Thyroid gland (tissue), 4 donors: Measurements from ENCODE around the gene DYNLT5. TPM values are rescaled to one million over a fixed set of nuclear protein-coding genes. Genes with fewer than 3 reads are reported as not detected.
"Not testable (repeated sequence)": the region's sequence is repeated elsewhere in the genome, so short reads cannot be mapped to it uniquely, and the experiment has no call there.

Experiments
- DNase-seq, 2 donors: peaks; one replicate each; pipeline ENCODE4 v3.0.0-alpha.2; 2019
- H3K27ac ChIP-seq, 3 donors: fragments of 200-600 bp; sonication (generic); 1 replicate in 2 of 3; 2 replicates in 1 of 3; pipeline ENCODE4 v1.5.1; 2016 to 2019; ENCODE audit warnings: mild to moderate bottlenecking in 1 of 3, moderate library complexity in 1 of 3
- H3K27me3 ChIP-seq: fragments of 200-600 bp; sonication (generic); one replicate; pipeline ENCODE4 v1.5.1; 2019
- H3K36me3 ChIP-seq, 2 donors: fragments of 200-600 bp; sonication (generic); one replicate each; pipeline ENCODE4 v1.5.1; 2016 to 2019
- H3K4me1 ChIP-seq, 2 donors: fragments of 200-600 bp; sonication (generic); one replicate each; pipeline ENCODE4 v1.5.1; 2017 to 2019
- H3K4me3 ChIP-seq, 3 donors: fragments of 200-600 bp; sonication (generic); replicated peaks in 1 of 3; 1 replicate in 2 of 3; 2 replicates in 1 of 3; pipeline ENCODE4 v1.5.1; 2016; ENCODE audit warnings: mild to moderate bottlenecking in 1 of 3
- H3K9me3 ChIP-seq: fragments of 200-600 bp; sonication (generic); one replicate; pipeline ENCODE4 v1.5.1; 2017
- CTCF ChIP-seq, 6 experiments: fragments of 200-600 bp in 3 of 6; fragments of 450-650 bp in 3 of 6; sonication (generic) in 3 of 6; IDR thresholded peaks; one replicate each; pipeline ENCODE4 v1.5.1; 2016 to 2019; ENCODE audit warnings: antibody characterized with exemption in 6 of 6, mild to moderate bottlenecking in 2 of 6, inconsistent platforms in 1 of 6, moderate library complexity in 1 of 6
- POLR2A ChIP-seq, 2 donors: fragments of 450-650 bp; IDR thresholded peaks; one replicate each; pipeline ENCODE4 v1.6.1; 2017; ENCODE audit warnings: antibody characterized with exemption in 2 of 2, mild to moderate bottlenecking in 2 of 2, moderate library complexity in 1 of 2
- WGBS, 2 donors: methylation state at CpG; one replicate each; pipeline ENCODE4 v1.1.5; 2017; 5-methylcytosine and 5-hydroxymethylcytosine counted together
- intact Hi-C: fragments of 100-400 bp; cut with DNase I; formaldehyde crosslinking; loops from one replicate; pipeline ENCODE4 v1.15.1; 2023
- total RNA-seq, 4 donors: library from RNA; depleted of rRNA; stranded (reverse); fragments of >200 nt; gene quantifications; one replicate each; pipeline ENCODE4 v1.2.3, GENCODE V29; 2016

DYNLT5 gene
- total RNA-seq, 4 donors from 2014 or later, result 1.7 to 4.7 (median 3.0) TPM; not detected in 1

DNA sequence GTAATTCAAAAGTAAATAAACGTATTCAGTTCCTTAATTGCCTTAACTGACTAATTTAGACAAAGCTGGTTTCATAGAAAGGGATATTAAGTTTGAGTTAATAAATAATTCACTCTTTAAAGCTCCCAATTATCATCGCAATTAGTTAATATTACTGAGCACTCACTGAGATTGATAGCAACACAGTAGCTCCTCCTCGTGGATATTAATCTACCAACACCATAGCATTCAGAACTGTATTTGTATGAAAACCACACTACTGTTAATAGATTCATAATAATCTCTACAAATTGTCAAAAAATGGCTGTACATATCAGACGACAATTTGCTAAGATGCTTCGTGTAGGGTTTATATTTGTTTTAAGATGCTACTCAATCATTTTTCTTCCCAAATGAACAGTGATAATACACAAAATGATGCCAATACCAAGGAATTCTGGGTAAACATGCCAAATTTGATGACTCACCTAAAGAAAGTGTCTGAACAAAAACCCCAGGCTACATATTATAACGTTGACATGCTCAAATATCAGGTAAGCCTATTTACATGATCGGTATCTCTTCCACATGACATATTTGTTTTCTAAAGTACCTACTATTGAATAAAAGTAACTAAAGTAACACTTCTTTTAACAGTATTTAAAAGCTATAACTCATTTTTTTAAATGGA is 18.8 kb upstream of the DYNLT5 start:
- Histone ChIP-seq H3K27ac (no peak overlapping the region), H3K9me3 (no peaks in the 10 kb centered on the region), H3K36me3 (no peaks in the 10 kb centered on the region), H3K27me3 (no peaks in the 10 kb centered on the region), H3K4me1 (no peaks in the 10 kb centered on the region), H3K4me3 (no peak overlapping the region)
- intact Hi-C loops, result no loop called here
- DNase-seq, result no peak
- 82 to 86% methylated on average over 7 of the region's 7 CpGs for WGBS, 2 donors
- TF ChIP-seq CTCF (IDR thresholded peaks at IDR 0.05) (no peak), POLR2A (IDR thresholded peaks at IDR 0.05) (no peak)

DNA sequence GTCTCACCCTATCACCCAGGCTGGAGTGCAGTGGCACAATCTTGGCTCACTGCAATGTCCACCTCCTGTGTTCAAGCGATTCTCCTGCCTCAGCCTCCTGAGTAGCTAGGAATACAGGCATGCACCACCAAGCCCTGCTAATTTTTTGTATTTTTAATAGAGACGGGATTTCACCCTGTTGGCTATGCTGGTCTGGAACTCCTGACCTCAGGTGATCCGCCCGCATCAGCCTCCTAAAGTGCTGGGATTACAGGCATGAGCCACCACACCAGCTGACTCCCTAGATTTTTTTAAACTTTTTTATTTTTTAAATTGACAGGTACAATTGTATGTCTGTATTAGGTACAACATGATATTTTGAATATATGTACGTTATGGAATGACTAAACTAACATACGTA is 17.7 kb upstream of the DYNLT5 start:
- H3K27ac ChIP-seq, intact Hi-C loops, DNase-seq, H3K4me3 ChIP-seq, H3K9me3 ChIP-seq, H3K27me3 ChIP-seq, H3K4me1 ChIP-seq, H3K36me3 ChIP-seq: not testable (repeated sequence)
- WGBS, 2 donors, result 80 to 81% methylated on average over 6 of the region's 6 CpGs

GRCh38 chr1:66737836-66738235 is 14.4 kb upstream of the DYNLT5 start:
- no peak for DNase-seq
- Histone ChIP-seq H3K9me3 (no peaks in the 10 kb centered on the region), H3K4me3 (no peak overlapping the region), H3K4me1 (no peaks in the 10 kb centered on the region), H3K27me3 (no peaks in the 10 kb centered on the region), H3K36me3 (no peaks in the 10 kb centered on the region), H3K27ac (no peak overlapping the region)
- intact Hi-C loops, result no loop called here
- TF ChIP-seq POLR2A (IDR thresholded peaks at IDR 0.05) (no peak), CTCF (IDR thresholded peaks at IDR 0.05) (no peak)
- WGBS, 2 donors, result 95 to 100% methylated on average over 2 of the region's 2 CpGs

DNA sequence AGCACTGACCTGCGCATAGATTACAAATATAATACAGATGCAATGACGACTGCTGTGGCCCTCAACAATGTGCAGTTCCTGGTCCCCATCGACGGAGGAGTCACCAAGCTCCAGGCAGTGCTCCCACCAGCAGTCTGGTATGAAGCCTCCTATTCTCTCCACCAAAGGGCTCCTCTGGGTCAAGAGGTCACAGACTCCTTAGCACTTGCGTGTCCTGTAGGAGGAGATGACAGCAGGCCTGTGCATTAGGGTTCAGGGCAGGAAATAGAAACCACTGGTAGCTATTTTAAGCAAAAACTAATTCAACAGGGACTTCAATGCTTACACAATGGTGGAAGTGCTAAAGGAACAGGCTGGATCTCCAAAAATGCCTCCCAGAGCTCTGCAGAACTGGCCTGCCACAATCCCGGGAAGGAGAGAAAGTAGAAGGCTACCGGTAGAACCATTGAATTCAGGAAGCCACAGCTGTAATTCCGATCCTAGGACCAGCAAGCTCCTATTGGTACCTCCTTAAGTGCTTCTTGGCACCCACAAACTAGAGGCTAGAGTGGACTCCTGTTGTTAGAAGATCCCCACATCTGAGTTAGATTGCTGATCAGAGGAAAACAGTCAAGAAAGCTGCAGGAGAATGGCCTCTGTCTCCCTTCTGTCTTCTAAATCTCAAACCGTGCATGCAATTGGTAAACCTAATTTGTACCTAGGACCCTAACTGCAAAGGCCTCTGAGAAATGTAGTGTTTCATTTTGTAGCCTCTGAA is 12.7 kb upstream of the DYNLT5 start:
- WGBS, 2 donors, result 74 to 76% methylated on average over 9 of the region's 9 CpGs
- DNase-seq, result no peak
- H3K27ac ChIP-seq, result no peak overlapping the region
- no peaks in the 10 kb centered on the region for H3K36me3 ChIP-seq
- intact Hi-C loops, result no loop called here
- H3K4me1 ChIP-seq, result no peaks in the 10 kb centered on the region
- no peak for TF ChIP-seq CTCF (IDR thresholded peaks at IDR 0.05)
- TF ChIP-seq POLR2A (IDR thresholded peaks at IDR 0.05), result no peak
- no peaks in the 10 kb centered on the region for H3K27me3 ChIP-seq
- no peak overlapping the region for H3K4me3 ChIP-seq
- no peaks in the 10 kb centered on the region for H3K9me3 ChIP-seq

GRCh38 chr1:66745451-66745850 is 6.8 kb upstream of the DYNLT5 start:
- intact Hi-C loops, result no loop called here
- no peak for TF ChIP-seq CTCF (IDR thresholded peaks at IDR 0.05)
- no peak for TF ChIP-seq POLR2A (IDR thresholded peaks at IDR 0.05)
- Histone ChIP-seq H3K27ac (no peak overlapping the region), H3K36me3 (no peaks in the 10 kb centered on the region), H3K4me3 (no peak overlapping the region), H3K9me3 (no peaks in the 10 kb centered on the region), H3K27me3 (no peaks in the 10 kb centered on the region), H3K4me1 (no peaks in the 10 kb centered on the region)
- DNase-seq, result no peak
- 82 to 86% methylated on average over 2 of the region's 2 CpGs for WGBS, 2 donors
